ENCODE measurements around the gene MAN1A1. TPM values are rescaled to one million over a fixed set of nuclear protein-coding genes. Genes with fewer than 3 reads are reported as not detected.

MAN1A1 gene
- total and polyA plus RNA-seq, 2 experiments from 2014 or later: 2.0 to 8.7 TPM

GRCh38 chr6:119195204-119195603 lies 154.4 kb downstream of the MAN1A1 start (continued):
- TF ChIP-seq CTCF (conservative IDR thresholded peaks at IDR 0.05; ENCODE audit: low read depth in 2 of 2) (no peak), JUNB (IDR thresholded peaks at IDR 0.05; ENCODE audit: unreplicated experiment) (no peak), EZH2 (IDR thresholded peaks at IDR 0.05; ENCODE audit: low read depth, unreplicated experiment) (no peak), REST (IDR thresholded peaks at IDR 0.05; ENCODE audit: unreplicated experiment) (no peak), STAT1 (IDR thresholded peaks at IDR 0.05; ENCODE audit: unreplicated experiment) (no peak)

GRCh38 chr6:119193707-119194106 lies 155.9 kb downstream of the MAN1A1 start:
- ATAC-seq: no peak
- H3K9me2 ChIP-seq (ENCODE audit: insufficient read depth): no peaks in the 10 kb centered on the region
- H2AFZ ChIP-seq: no peak overlapping the region
- no peak for DNase-seq (ENCODE audit: low spot score)
- TF ChIP-seq EZH2 (IDR thresholded peaks at IDR 0.05; ENCODE audit: low read depth, unreplicated experiment): no peak
- TF ChIP-seq ETS1 (IDR thresholded peaks at IDR 0.05): no peak
- no peak for TF ChIP-seq CREB1 (CRISPR knock-in tag; IDR thresholded peaks at IDR 0.05; ENCODE audit: low read depth)
- no peak for TF ChIP-seq STAT1 (IDR thresholded peaks at IDR 0.05; ENCODE audit: unreplicated experiment)
- no peak for TF ChIP-seq POLR2AphosphoS5 (IDR thresholded peaks at IDR 0.05; ENCODE audit: low read depth)
- TF ChIP-seq REST (IDR thresholded peaks at IDR 0.05; ENCODE audit: unreplicated experiment): no peak
- 0 out of 3 replicates have a peak, but pooled peaks cover 2% of the 10 kb centered on the region for H3K4me1 Mint-ChIP-seq
- no peak overlapping the region for H3K27ac Mint-ChIP-seq
- H3K4me3 Mint-ChIP-seq: no peak overlapping the region
- H3F3A ChIP-seq (replicated peaks; ENCODE audit: low read depth): no peaks in the 10 kb centered on the region
- no peaks in the 10 kb centered on the region for H3K79me2 ChIP-seq (replicated peaks; ENCODE audit: insufficient read depth)
- H3K27me3 Mint-ChIP-seq (ENCODE audit: insufficient read depth, low read depth, poor library complexity): no peaks in the 10 kb centered on the region
- no peak overlapping the region for H3K4me3 ChIP-seq
- no peaks in the 10 kb centered on the region for H3K9me3 Mint-ChIP-seq
- H3K27ac ChIP-seq (ENCODE audit: low read depth): no peak overlapping the region
- no peaks in the 10 kb centered on the region for H3K36me3 Mint-ChIP-seq (ENCODE audit: low read depth)
- H3K4me1 ChIP-seq (ENCODE audit: insufficient read depth): no peaks in the 10 kb centered on the region
- no peak overlapping the region for H3K4me2 ChIP-seq
- no peaks in the 10 kb centered on the region for H3K27me3 ChIP-seq (ENCODE audit: insufficient read depth)
- no peaks in the 10 kb centered on the region for H4K20me1 ChIP-seq (replicated peaks; ENCODE audit: insufficient read depth)
- no peaks in the 10 kb centered on the region for H3K36me3 ChIP-seq (ENCODE audit: insufficient read depth)
